Left cardiac atrium (tissue), 4 donors: ENCODE measurements around the gene FAM167B. TPM values are rescaled to one million over a fixed set of nuclear protein-coding genes. Genes with fewer than 3 reads are reported as not detected.
A peak's percentile ranks its signal among the peaks of the same experiment; 100 is the strongest.

ENCODE experiments used
- ATAC-seq, 2 donors: fragments of 200-7000 bp; cut with Tn5 transposase; one replicate each; pipeline ENCODE4 v1.9.1; 2020; ENCODE audit warnings: mild to moderate bottlenecking in 2 of 2, moderate library complexity in 2 of 2
- DNase-seq: peaks from one replicate; pipeline ENCODE4 v3.0.0-alpha.2; 2020
- intact Hi-C, 2 donors: fragments of 100-400 bp; cut with DNase I; formaldehyde crosslinking; loops; one replicate each; pipeline versions ENCODE4 v1.14.1 to v1.15.1; 2022 to 2023
- long read RNA-seq: library from polyadenylated mRNA; unstranded; transcript quantifications from one replicate; pipeline ENCODE4 v2.0.0, GENCODE V29; 2021
- total RNA-seq, 2 donors: library from RNA; stranded (reverse); fragmentation: NEBNext Ultra II Directional; extraction: Animal tissue kit (Norgen Biotek cat#: 25700); gene quantifications; one replicate each; pipeline ENCODE4 v1.2.1, GENCODE V29; 2021
- donor health status: DM: no; HTN: yes; CAD: no.
- donor health status: DM: no; HTN: yes; CAD: no; lungs with severe emphysema.
- donor health status: DM: yes; HTN: yes; CAD: no.
- donor health status: Dilated cardiomyopathy.

FAM167B gene
- total RNA-seq: 1 to 10 TPM; 5.5 to 9.8 TPM
- long read RNA-seq, partial matches to known transcripts: 0 of 2 reads
- long read RNA-seq, other reads (novel, unspliced or antisense): 0 of 2 reads

GRCh38 chr1:32246888-32247273, at the start of gene FAM167B:
Gene FAM167B (plus strand): TSS chr1:32247222. CDS start chr1:32247422, 200 bp downstream.
- intact Hi-C loops: loop anchor here in 1 of 2 donors (10.0 kb wide), 1 partner anchor 48 kb away; the partner anchor contains the start of gene HDAC1
- ATAC-seq: peak; percentile 45 to 60
- peak; percentile 72 for DNase-seq

GRCh38 chr1:32197837-32198236, 49.2 kb upstream of the FAM167B start:
- intact Hi-C loops: no loop called here
- no peak for DNase-seq
- ATAC-seq: no peak

- no peak for ATAC-seq
- intact Hi-C loops: no loop called here
- no peak for DNase-seq
These were observed 48.6 kb upstream of the FAM167B start for GRCh38 chr1:32198237-32199042.

- DNase-seq (no peak), ATAC-seq (no peak)
- intact Hi-C loops: no loop called here
These were observed 47.8 kb upstream of the FAM167B start for GRCh38 chr1:32199043-32199716.

GRCh38 chr1:32199717-32200072, 47.3 kb upstream of the FAM167B start:
- peak; percentile 41 to 48 for ATAC-seq
- intact Hi-C loops: no loop called here
- DNase-seq: peak; percentile 63

- ATAC-seq: peak; percentile 61 to 62
- intact Hi-C loops: no loop called here
- DNase-seq: peak; percentile 86
These were observed 46.6 kb upstream of the FAM167B start, which contains the start of gene CCDC28B for GRCh38 chr1:32200226-32201010. Gene CCDC28B (plus strand): TSS chr1:32200595. CDS start chr1:32201936, 1,341 bp downstream.

GRCh38 chr1:32201011-32201855, 45.8 kb upstream of the FAM167B start:
- ATAC-seq (peak; percentile 52 to 61), DNase-seq (peak; percentile 84)
- intact Hi-C loops: no loop called here

- ATAC-seq (no peak), DNase-seq (no peak)
- intact Hi-C loops: no loop called here
These were observed 42.1 kb upstream of the FAM167B start for GRCh38 chr1:32204943-32205361.

- intact Hi-C loops: no loop called here
- DNase-seq (peak; percentile 89), ATAC-seq (peak; percentile 76 to 82)
These were observed 41.3 kb upstream of the FAM167B start, which contains the start of gene IQCC for GRCh38 chr1:32205401-32206370. Gene IQCC (plus strand): TSS chr1:32205671. CDS start chr1:32205682, 11 bp downstream.

- no peak for DNase-seq
- intact Hi-C loops: no loop called here
These were observed 38.6 kb upstream of the FAM167B start for GRCh38 chr1:32208469-32208868.

GRCh38 chr1:32208891-32209328, 38.1 kb upstream of the FAM167B start, which contains the start of gene DCDC2B:
Gene DCDC2B (plus strand): TSS chr1:32209089. CDS start chr1:32209094, 5 bp downstream.
- DNase-seq (no peak), ATAC-seq (peak in 1 of 2 donors; percentile 6)
- intact Hi-C loops: no loop called here

More at GRCh38 chr1:32208469-32208868, 38.6 kb upstream of the FAM167B start:
- ATAC-seq: no peak

GRCh38 chr1:32215629-32216480, 31.2 kb upstream of the FAM167B start:
- ATAC-seq: peak; percentile 73 to 81
- intact Hi-C loops: loop anchor here in 1 of 2 donors (5.0 kb wide), 1 partner anchor 101 kb away; no protein-coding TSS in a partner anchor
- peak; percentile 62 for DNase-seq

- DNase-seq: no peak
- intact Hi-C loops: loop anchor here in 1 of 2 donors (5.0 kb wide), 1 partner anchor 101 kb away; no protein-coding TSS in a partner anchor
- ATAC-seq: no peak
These were observed 30.5 kb upstream of the FAM167B start for GRCh38 chr1:32216566-32216965.

GRCh38 chr1:32219022-32219421, 28.0 kb upstream of the FAM167B start:
- intact Hi-C loops: loop anchor here in 1 of 2 donors (5.0 kb wide), 1 partner anchor 98 kb away; no protein-coding TSS in a partner anchor
- DNase-seq: no peak
- no peak for ATAC-seq

GRCh38 chr1:32220746-32221580, 26.1 kb upstream of the FAM167B start:
- ATAC-seq: no peak
- intact Hi-C loops: no loop called here
- DNase-seq: no peak
